K562 (cell line): ENCODE data around the gene OR10P1. TPM values are rescaled to one million over a fixed set of nuclear protein-coding genes. Genes with fewer than 3 reads are reported as not detected.

Source experiments
- ATF1 ChIP-seq, 2 experiments: fragments of 450-650 bp in 1 of 2; IDR thresholded peaks; 2 replicates each; pipeline ENCODE4 v1.6.1; 2016; ENCODE audit warnings: missing compliant biosample characterization in 1 of 2, missing genetic modification characterization in 1 of 2
- BHLHE40 ChIP-seq: IDR thresholded peaks from 2 replicates; pipeline ENCODE4 v1.6.1; 2011; ENCODE audit warnings: low read length, improper control_type of control experiment
- CREB5 ChIP-seq: fragments of 250-450 bp; sonication (Bioruptor Pico); IDR thresholded peaks from 2 replicates; pipeline ENCODE4 v1.5.0; 2020; ENCODE audit warnings: mild to moderate bottlenecking
- CREM ChIP-seq: IDR thresholded peaks from 2 replicates; pipeline ENCODE4 v1.6.1; 2014; ENCODE audit warnings: antibody characterized with exemption, low read depth
- KAT7 ChIP-seq: sonication (generic); formaldehyde crosslinking; IDR thresholded peaks from 2 replicates; pipeline ENCODE4 v1.8.0; 2022; ENCODE audit warnings: missing genetic modification reagents, mild to moderate bottlenecking, borderline replicate concordance
- MEF2D ChIP-seq: conservative IDR thresholded peaks from 2 replicates; pipeline ENCODE4 v1.6.1; 2016; ENCODE audit warnings: low read depth, missing genetic modification characterization, missing compliant biosample characterization
- RERE ChIP-seq: sonication (generic); formaldehyde crosslinking; IDR thresholded peaks from 2 replicates; pipeline ENCODE4 v1.8.0; 2023; ENCODE audit warnings: missing genetic modification reagents, mild to moderate bottlenecking, borderline replicate concordance
- THRA ChIP-seq: fragments of 450-650 bp; IDR thresholded peaks from 2 replicates; pipeline ENCODE4 v1.6.1; 2017; ENCODE audit warnings: mild to moderate bottlenecking, moderate library complexity
- polyA plus RNA-seq, 8 experiments: library from polyadenylated mRNA; depleted of rRNA in 4 of 8; stranded (reverse) in 5 of 8; unstranded in 3 of 8; fragments of >200 nt; fragmentation: Nextera tagmentation in 2 of 8; fragmentation: Illumina TruSeq in 1 of 8; extraction: Ambion mirVana in 2 of 8; extraction: Trizol in 1 of 8; gene quantifications; 2 replicates each; pipeline versions ENCODE4 v1.2.1 to v1.2.3, GENCODE V29; 2011 to 2014; ENCODE audit warnings: inconsistent platforms in 1 of 8, missing spikeins in 1 of 8
- total RNA-seq, 7 experiments: library from RNA; depleted of rRNA in 6 of 7; stranded (reverse); fragments of >200 nt in 6 of 7; fragmentation: Illumina TruSeq in 2 of 7; extraction: Trizol in 2 of 7; gene quantifications; 2 replicates each; pipeline versions ENCODE4 v1.2.1 to v1.2.3, GENCODE V29; 2011 to 2021; ENCODE audit warnings: low replicate concordance in 1 of 7

OR10P1 gene
- total and polyA plus RNA-seq, 9 of the 15 experiments (the other 6 are each of a cell fraction or from before 2014, with no cell fraction given), result not detected

GRCh38 chr12:55659486-55660385 is 23.0 kb downstream of the OR10P1 start (continued):
- no peak for TF ChIP-seq RERE
- TF ChIP-seq BHLHE40, result 0 out of 2 replicates have a peak, but pooled peaks have one; percentile 5
- peak; percentile 47 for TF ChIP-seq CREM
- TF ChIP-seq MEF2D, result peak; percentile 63; the same call in 1 of the 2 replicates
- TF ChIP-seq KAT7 (CRISPR knock-in tag), result no peak
- TF ChIP-seq ATF1 (CRISPR knock-in tag; IDR thresholded peaks at IDR 0.05), result no peak
- peak; percentile 69 for TF ChIP-seq ATF1 (tag; IDR thresholded peaks at IDR 0.05)
- TF ChIP-seq CREB5 (CRISPR knock-in tag), result no peak
- no peak for TF ChIP-seq THRA
